CD4-positive, alpha-beta memory T cell (primary cell): ENCODE measurements around the gene DAPK2. TPM values are rescaled to one million over a fixed set of nuclear protein-coding genes. Genes with fewer than 3 reads are reported as not detected.

Experiments
- CTCF ChIA-PET: fragments of 350-600 bp; sonication (Branson Sonifier 250); formaldehyde crosslinking; loops from one replicate; lab custom pipeline; 2021; ENCODE audit warnings: inconsistent platforms; ENCODE audit not compliant: partially characterized antibody; lab: Charles Lee
- POLR2A ChIA-PET: fragments of 350-600 bp; sonication (Branson Sonifier 250); formaldehyde crosslinking; loops from one replicate; lab custom pipeline; 2021; ENCODE audit not compliant: partially characterized antibody; lab: Charles Lee
- DNase-seq, 5 donors: peaks; one replicate each; pipeline versions ENCODE4 v3.0.0 to v3.0.0-alpha.2; 2020 to 2022; ENCODE audit warnings: mixed read lengths in 1 of 5
- H3K27ac ChIP-seq: one replicate; pipeline ENCODE4 v1.7.0; 2013; ENCODE audit warnings: low read depth, low read length
- H3K27me3 ChIP-seq: 2 replicates; pipeline ENCODE4 v1.7.0; 2013; ENCODE audit warnings: mild to moderate bottlenecking, low read length, moderate library complexity; ENCODE audit not compliant: insufficient read depth
- H3K36me3 ChIP-seq: 2 replicates; pipeline ENCODE4 v1.7.0; 2013; ENCODE audit warnings: mild to moderate bottlenecking, low read length, moderate library complexity; ENCODE audit not compliant: insufficient read depth
- H3K4me1 ChIP-seq: 2 replicates; pipeline ENCODE4 v1.7.0; 2013; ENCODE audit warnings: mild to moderate bottlenecking, low read length, moderate library complexity; ENCODE audit not compliant: insufficient read depth
- H3K4me3 ChIP-seq, 2 donors: one replicate each; pipeline ENCODE4 v1.7.0; 2013; ENCODE audit warnings: low read length in 2 of 2, mild to moderate bottlenecking in 1 of 2
- H3K9me3 ChIP-seq, 2 donors: one replicate each; pipeline ENCODE4 v1.7.0; 2013; ENCODE audit warnings: low read length in 2 of 2, control low read depth in 1 of 2; ENCODE audit not compliant: control insufficient read depth in 1 of 2
- H3K27ac Mint-ChIP-seq, 7 donors: one replicate each; pipeline ENCODE4 v1.8.0; 2020 to 2021; ENCODE audit warnings: mixed read lengths in 7 of 7, mild to moderate bottlenecking in 6 of 7, inconsistent platforms in 3 of 7, moderate library complexity in 3 of 7
- H3K27me3 Mint-ChIP-seq, 2 donors: one replicate each; pipeline ENCODE4 v1.8.0; 2020 to 2021; ENCODE audit warnings: mixed read lengths in 2 of 2
- H3K36me3 Mint-ChIP-seq, 2 donors: one replicate each; pipeline ENCODE4 v1.8.0; 2020 to 2021; ENCODE audit warnings: mixed read lengths in 2 of 2, inconsistent platforms in 1 of 2, mild to moderate bottlenecking in 1 of 2
- H3K4me1 Mint-ChIP-seq, 4 donors: one replicate each; pipeline ENCODE4 v1.8.0; 2020 to 2021; ENCODE audit warnings: mixed read lengths in 4 of 4, mild to moderate bottlenecking in 1 of 4
- H3K4me3 Mint-ChIP-seq, 8 donors: one replicate each; pipeline ENCODE4 v1.8.0; 2020 to 2021; ENCODE audit warnings: mixed read lengths in 8 of 8, mild to moderate bottlenecking in 7 of 8, moderate library complexity in 6 of 8, inconsistent platforms in 3 of 8
- H3K9me3 Mint-ChIP-seq, 8 donors: one replicate each; pipeline ENCODE4 v1.8.0; 2020 to 2021; ENCODE audit warnings: mixed read lengths in 8 of 8, mild to moderate bottlenecking in 5 of 8, inconsistent platforms in 3 of 8, moderate library complexity in 1 of 8
- intact Hi-C: fragments of 100-400 bp; cut with micrococcal nuclease; formaldehyde crosslinking; loops from one replicate; pipeline ENCODE4 v1.15.1; 2023
- polyA plus RNA-seq, 2 donors: library from polyadenylated mRNA; unstranded; fragments of 300-500 nt; fragmentation: Illumina TruSeq; gene quantifications; one replicate each; pipeline ENCODE4 v1.2.3, GENCODE V29; 2021
- total RNA-seq, 2 experiments: library from RNA; stranded (reverse); gene quantifications; one replicate each; pipeline ENCODE4 v1.2.3, GENCODE V29; 2021

DAPK2 gene
- total and polyA plus RNA-seq, 4 experiments from 2014 or later = 0.93 to 2.9 (median 2.3) TPM; not detected in 1

GRCh38 chr15:63888823-63889222 is 157.5 kb downstream of the DAPK2 start:
- DNase-seq = no peak
- peaks cover 33 to 39% (median 35%) of the 10 kb centered on the region in 4 donors for H3K4me1 Mint-ChIP-seq
- H3K4me3 ChIP-seq = no peak overlapping the region
- CTCF ChIA-PET = interaction anchor here (0.5 to 5.2 kb wide), 5 partner anchors 29 to 366 kb away, joined by 3 to 50 read pairs (median 5); partner anchors contain the start of gene DAPK2
- no peaks in the 10 kb centered on the region for H3K36me3 ChIP-seq
- H3K9me3 Mint-ChIP-seq = no peaks in the 10 kb centered on the region
- peak overlapping the region in 1 of 8 donors; percentile 3 for H3K4me3 Mint-ChIP-seq
- no peaks in the 10 kb centered on the region for H3K27me3 Mint-ChIP-seq
- H3K27ac Mint-ChIP-seq = peak overlapping the region in 2 of 7 donors; percentile 57 to 65
- H3K36me3 Mint-ChIP-seq = no peaks in the 10 kb centered on the region
- H3K27ac ChIP-seq = no peak overlapping the region
- POLR2A ChIA-PET = interaction anchor here (1.1 to 1.6 kb wide), 2 partner anchors 29 to 47 kb away, joined by 4 read pairs; no protein-coding TSS in a partner anchor
- peaks cover 38% of the 10 kb centered on the region for H3K4me1 ChIP-seq
- H3K27me3 ChIP-seq = no peaks in the 10 kb centered on the region
- no peaks in the 10 kb centered on the region for H3K9me3 ChIP-seq
- intact Hi-C loops = no loop called here

- POLR2A ChIA-PET = interaction anchor here (1.1 to 1.6 kb wide), 2 partner anchors 28 to 46 kb away, joined by 4 read pairs; no protein-coding TSS in a partner anchor
- H3K27ac Mint-ChIP-seq = no peak overlapping the region
Observed at GRCh38 chr15:63888146-63888545, 158.1 kb downstream of the DAPK2 start.

GRCh38 chr15:63887630-63888029 is 158.7 kb downstream of the DAPK2 start:
- CTCF ChIA-PET = interaction anchor here (1.5 kb wide), 1 partner anchor 123 kb away, joined by 4 read pairs; no protein-coding TSS in a partner anchor
- Histone ChIP-seq H3K9me3 (no peaks in the 10 kb centered on the region), H3K36me3 (no peaks in the 10 kb centered on the region), H3K4me3 (no peak overlapping the region), H3K4me1 (peaks cover 26% of the 10 kb centered on the region), H3K27ac (no peak overlapping the region), H3K27me3 (no peaks in the 10 kb centered on the region)
- no peaks in the 10 kb centered on the region for H3K36me3 Mint-ChIP-seq
- H3K9me3 Mint-ChIP-seq = no peaks in the 10 kb centered on the region
- H3K4me3 Mint-ChIP-seq = no peak overlapping the region
- H3K27me3 Mint-ChIP-seq = no peaks in the 10 kb centered on the region
- no peak overlapping the region for H3K27ac Mint-ChIP-seq
- intact Hi-C loops = no loop called here
- DNase-seq = no peak
- peaks cover 21 to 27% (median 24%) of the 10 kb centered on the region in 4 donors for H3K4me1 Mint-ChIP-seq
- POLR2A ChIA-PET = interaction anchor here (0.6 to 1.6 kb wide), 2 partner anchors 46 to 93 kb away, joined by 3 to 4 read pairs; no protein-coding TSS in a partner anchor

More at GRCh38 chr15:63888146-63888545, 158.1 kb downstream of the DAPK2 start:
- intact Hi-C loops = no loop called here
- Mint-ChIP-seq H3K36me3 (no peaks in the 10 kb centered on the region), H3K4me3 (no peak overlapping the region), H3K4me1 (peaks cover 26 to 33% (median 29%) of the 10 kb centered on the region in 4 donors), H3K27me3 (no peaks in the 10 kb centered on the region), H3K9me3 (no peaks in the 10 kb centered on the region)
- Histone ChIP-seq H3K27me3 (no peaks in the 10 kb centered on the region), H3K9me3 (no peaks in the 10 kb centered on the region), H3K27ac (no peak overlapping the region), H3K36me3 (no peaks in the 10 kb centered on the region), H3K4me1 (peaks cover 31% of the 10 kb centered on the region), H3K4me3 (no peak overlapping the region)
- CTCF ChIA-PET = interaction anchor here (1.5 to 5.2 kb wide), 3 partner anchors 122 to 159 kb away, joined by 4 to 50 read pairs (median 13); partner anchors contain the start of gene DAPK2
- DNase-seq = no peak

- no peaks in the 10 kb centered on the region for H3K27me3 Mint-ChIP-seq
- no peak overlapping the region for H3K27ac Mint-ChIP-seq
- Histone ChIP-seq H3K36me3 (no peaks in the 10 kb centered on the region), H3K4me3 (no peak overlapping the region), H3K27me3 (no peaks in the 10 kb centered on the region), H3K9me3 (no peaks in the 10 kb centered on the region), H3K27ac (no peak overlapping the region), H3K4me1 (peaks cover 4% of the 10 kb centered on the region)
- H3K4me1 Mint-ChIP-seq = peaks cover 5 to 8% (median 6%) of the 10 kb centered on the region in 4 donors
- no peak for DNase-seq
- H3K4me3 Mint-ChIP-seq = no peak overlapping the region
- no peaks in the 10 kb centered on the region for H3K36me3 Mint-ChIP-seq
- no peaks in the 10 kb centered on the region for H3K9me3 Mint-ChIP-seq
- intact Hi-C loops = no loop called here
- POLR2A ChIA-PET = no interaction called here
- CTCF ChIA-PET = no interaction called here
Observed at GRCh38 chr15:63884953-63885352, 161.3 kb downstream of the DAPK2 start.

- H3K36me3 Mint-ChIP-seq = no peaks in the 10 kb centered on the region
- POLR2A ChIA-PET = no interaction called here
Observed at GRCh38 chr15:63881431-63881830, 164.9 kb downstream of the DAPK2 start.

GRCh38 chr15:63880744-63881143 is 165.5 kb downstream of the DAPK2 start:
- no peak overlapping the region for H3K27ac Mint-ChIP-seq
- ChIA-PET CTCF (interaction anchor here (0.6 to 4.4 kb wide), 3 partner anchors 10 to 176 kb away, joined by 4 to 24 read pairs (median 4); no protein-coding TSS in a partner anchor), POLR2A (no interaction called here)
- H3K36me3 Mint-ChIP-seq = no peaks in the 10 kb centered on the region
- DNase-seq = no peak
- H3K9me3 Mint-ChIP-seq = no peaks in the 10 kb centered on the region
- no peaks in the 10 kb centered on the region for H3K4me1 Mint-ChIP-seq
- Histone ChIP-seq H3K4me1 (no peaks in the 10 kb centered on the region), H3K36me3 (no peaks in the 10 kb centered on the region), H3K27ac (no peak overlapping the region), H3K4me3 (no peak overlapping the region), H3K27me3 (no peaks in the 10 kb centered on the region), H3K9me3 (no peaks in the 10 kb centered on the region)
- intact Hi-C loops = no loop called here
- no peak overlapping the region for H3K4me3 Mint-ChIP-seq
- H3K27me3 Mint-ChIP-seq = no peaks in the 10 kb centered on the region

More at GRCh38 chr15:63881431-63881830, 164.9 kb downstream of the DAPK2 start:
- Mint-ChIP-seq H3K4me1 (no peaks in the 10 kb centered on the region), H3K9me3 (no peaks in the 10 kb centered on the region), H3K27me3 (no peaks in the 10 kb centered on the region), H3K4me3 (no peak overlapping the region), H3K27ac (no peak overlapping the region)
- no peak overlapping the region for H3K27ac ChIP-seq
- no peaks in the 10 kb centered on the region for H3K36me3 ChIP-seq
- CTCF ChIA-PET = interaction anchor here (0.9 to 4.4 kb wide), 3 partner anchors 9 to 129 kb away, joined by 4 to 24 read pairs (median 6); no protein-coding TSS in a partner anchor
- H3K4me3 ChIP-seq = no peak overlapping the region
- no peaks in the 10 kb centered on the region for H3K4me1 ChIP-seq
- DNase-seq = no peak
- no peaks in the 10 kb centered on the region for H3K9me3 ChIP-seq
- H3K27me3 ChIP-seq = no peaks in the 10 kb centered on the region
- intact Hi-C loops = no loop called here

GRCh38 chr15:63879995-63880394 is 166.3 kb downstream of the DAPK2 start:
- Mint-ChIP-seq H3K27me3 (no peaks in the 10 kb centered on the region), H3K36me3 (no peaks in the 10 kb centered on the region), H3K4me1 (no peaks in the 10 kb centered on the region), H3K27ac (no peak overlapping the region), H3K4me3 (no peak overlapping the region), H3K9me3 (no peaks in the 10 kb centered on the region)
- Histone ChIP-seq H3K9me3 (no peaks in the 10 kb centered on the region), H3K4me1 (no peaks in the 10 kb centered on the region), H3K36me3 (no peaks in the 10 kb centered on the region), H3K27me3 (no peaks in the 10 kb centered on the region), H3K4me3 (no peak overlapping the region), H3K27ac (no peak overlapping the region)
- ChIA-PET POLR2A (no interaction called here), CTCF (interaction anchor here (0.6 to 4.4 kb wide), 4 partner anchors 10 to 188 kb away, joined by 3 to 24 read pairs (median 4); no protein-coding TSS in a partner anchor)
- no peak for DNase-seq
- intact Hi-C loops = no loop called here
